ENCODE measurements around the gene SEC61A1.

SEC61A1 gene

GRCh38 chr3:128051837-128052594, at the start of gene SEC61A1:
SEC61A1 (plus strand) TSS chr3:128052437; CDS start chr3:128052553, 116 bp downstream.
- DNase-seq (ENCODE audit: low read depth in 2 of 2): peak; percentile 91

DNA sequence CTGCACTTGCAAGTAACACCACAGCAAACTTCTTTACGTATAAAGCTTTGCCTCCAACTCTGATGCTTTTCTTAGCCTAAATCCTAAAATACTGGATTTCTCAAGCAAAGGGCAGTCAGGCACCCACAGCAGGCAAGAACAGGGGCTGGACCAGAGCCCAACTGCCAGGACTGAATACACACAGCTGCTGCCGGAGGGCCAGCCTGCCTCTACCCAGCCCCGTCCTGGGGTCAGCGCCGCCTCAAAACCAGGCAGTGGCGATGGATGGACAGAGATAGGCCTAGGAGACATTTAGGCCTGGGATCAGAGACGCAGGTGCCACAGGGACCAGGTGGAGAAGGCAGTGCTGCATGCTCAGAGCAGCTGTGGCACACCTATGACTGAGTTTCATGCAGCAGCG, 47.6 kb upstream of the SEC61A1 start:
- no peak for DNase-seq (ENCODE audit: low read depth in 2 of 2)

DNA sequence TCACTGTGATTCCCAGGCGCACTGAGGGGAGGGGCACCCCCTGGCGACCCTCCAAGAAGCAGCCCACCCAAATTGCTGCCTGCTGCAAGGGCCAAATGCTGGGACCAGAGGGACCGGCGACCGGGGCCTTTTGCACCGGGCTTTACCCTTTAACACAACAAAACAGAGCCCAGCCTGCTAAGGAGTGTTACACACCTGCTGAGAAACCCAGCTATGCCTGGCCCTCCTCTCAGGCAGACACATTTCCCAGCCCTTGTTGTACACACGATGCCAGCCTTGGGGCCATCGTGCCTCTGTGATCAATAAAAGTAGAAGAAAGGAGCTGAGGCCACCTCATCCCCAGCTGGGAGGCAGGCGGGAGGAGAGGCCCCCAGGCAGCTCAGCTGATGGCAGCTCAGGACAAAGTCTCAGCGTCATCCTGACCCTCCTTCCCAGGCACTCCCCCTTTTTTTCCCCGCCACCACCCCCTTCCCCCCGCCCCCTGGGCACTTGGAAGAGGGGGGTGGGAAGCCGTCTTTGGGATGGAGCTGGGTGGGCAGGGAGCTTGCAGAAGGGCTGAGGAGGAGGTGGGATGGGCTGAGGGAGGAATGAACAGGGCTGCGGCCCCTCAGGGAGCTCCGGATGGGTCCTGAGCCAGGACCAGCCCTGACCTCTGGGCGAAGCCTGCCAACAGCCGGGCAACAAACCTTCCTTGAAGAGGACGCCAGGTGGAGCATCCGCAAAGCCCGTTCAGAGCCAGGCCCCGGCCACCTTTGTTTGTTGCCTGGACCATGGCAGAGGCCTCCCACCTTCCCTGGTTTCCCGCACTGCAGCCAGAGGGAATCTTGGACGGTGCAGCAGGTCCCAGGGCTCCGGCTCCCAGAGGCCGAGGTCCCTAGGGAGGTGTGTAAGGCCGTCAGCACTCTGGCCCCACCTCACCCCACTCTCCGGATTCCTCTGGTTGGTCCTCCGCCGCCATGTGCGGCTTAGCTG, 45.9 kb upstream of the SEC61A1 start:
- DNase-seq (ENCODE audit: low read depth in 2 of 2): no peak

- DNase-seq (ENCODE audit: low read depth in 2 of 2): no peak
These were observed 45.2 kb upstream of the SEC61A1 start for GRCh38 chr3:128007033-128007424.

- peak; percentile 56 to 63 for DNase-seq (ENCODE audit: low read depth in 2 of 2)
These were observed 42.0 kb upstream of the SEC61A1 start for GRCh38 chr3:128009952-128010846.

GRCh38 chr3:128011140-128011539, 41.1 kb upstream of the SEC61A1 start:
- peak in 1 of 2 experiments; percentile 11 for DNase-seq (ENCODE audit: low read depth in 2 of 2)

DNA sequence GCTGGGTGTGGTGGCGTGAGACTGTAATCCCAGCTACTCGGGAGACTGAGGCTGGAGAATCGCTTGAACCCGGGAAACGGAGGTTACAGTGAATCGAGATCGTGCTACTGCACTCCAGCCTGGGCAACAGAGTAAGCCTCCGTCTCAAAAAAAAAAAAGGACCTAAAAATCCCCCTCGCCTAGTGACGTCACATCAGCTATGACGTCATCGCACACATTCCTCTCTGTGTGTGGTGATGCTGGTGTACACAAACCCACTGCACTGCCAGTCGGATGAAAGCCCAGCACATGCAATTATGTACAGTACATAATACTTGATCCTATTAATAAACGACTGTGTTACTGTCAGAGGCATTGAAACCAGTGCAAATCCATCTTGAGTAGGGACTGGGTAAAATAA, 40.2 kb upstream of the SEC61A1 start:
- DNase-seq (ENCODE audit: low read depth in 2 of 2): no peak

DNA sequence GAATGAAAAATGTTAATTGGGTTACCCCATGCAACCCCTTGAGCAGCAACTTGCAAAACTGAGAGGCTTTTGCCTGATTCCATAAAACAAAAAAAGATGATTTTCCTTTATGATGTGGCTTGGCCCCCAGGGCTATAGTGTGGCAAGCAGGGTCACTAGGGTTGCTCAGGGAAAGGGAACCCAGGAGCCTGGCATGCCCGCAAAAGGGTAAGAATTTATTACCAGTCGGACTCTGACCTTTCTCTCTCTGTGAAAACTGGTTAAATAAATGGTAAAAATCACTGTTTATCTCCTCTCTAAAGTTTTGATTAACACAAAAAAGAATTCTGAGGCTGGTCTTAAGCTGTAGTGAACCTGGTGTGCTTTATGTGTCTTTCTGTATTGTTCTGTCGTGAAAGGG, 37.7 kb upstream of the SEC61A1 start:
- DNase-seq (ENCODE audit: low read depth in 2 of 2): no peak

GRCh38 chr3:128016502-128016901, 35.7 kb upstream of the SEC61A1 start:
- no peak for DNase-seq (ENCODE audit: low read depth in 2 of 2)

GRCh38 chr3:128021768-128022372, 30.4 kb upstream of the SEC61A1 start:
- no peak for DNase-seq (ENCODE audit: low read depth in 2 of 2)

DNA sequence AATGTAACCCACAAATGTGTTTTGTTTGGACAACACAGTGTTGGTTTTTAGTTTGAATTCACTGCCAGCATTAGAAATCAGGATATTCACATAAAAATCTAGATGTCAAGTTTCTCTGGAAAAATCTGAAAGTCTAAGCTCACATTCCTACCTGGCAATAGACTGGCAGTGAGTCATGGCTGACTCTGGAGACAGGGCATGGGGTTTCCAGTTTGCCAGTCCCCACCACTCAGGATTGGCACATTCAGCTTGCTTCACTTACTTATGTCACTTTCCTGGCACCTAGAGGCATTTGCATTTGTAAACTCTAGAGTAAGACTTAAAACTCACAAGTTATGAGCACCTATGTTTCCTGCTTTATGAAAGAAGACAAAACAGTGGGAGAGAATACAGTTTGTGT, 19.1 kb upstream of the SEC61A1 start:
- no peak for DNase-seq (ENCODE audit: low read depth in 2 of 2)

- no peak for DNase-seq (ENCODE audit: low read depth in 2 of 2)
These were observed 16.1 kb upstream of the SEC61A1 start for GRCh38 chr3:128036119-128036518.

DNA sequence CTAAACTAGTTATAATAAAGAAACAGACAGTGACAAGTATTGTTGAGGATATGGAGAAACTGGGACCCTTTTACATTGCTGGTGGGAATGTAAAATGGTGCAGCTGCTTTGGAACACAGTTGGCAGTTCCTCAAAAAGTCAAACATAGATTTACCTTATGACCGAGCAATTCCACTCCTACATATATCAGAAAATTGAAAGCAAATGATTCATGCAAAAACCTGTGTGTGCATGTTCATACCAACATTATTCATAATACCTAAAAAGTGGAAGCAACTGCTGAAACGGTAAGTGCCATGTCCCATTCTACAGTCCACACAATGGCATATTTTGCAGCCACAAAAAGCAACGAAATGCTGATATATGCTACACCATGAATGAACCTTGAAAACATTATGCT, 12.2 kb upstream of the SEC61A1 start:
- DNase-seq (ENCODE audit: low read depth in 2 of 2): no peak

- DNase-seq (ENCODE audit: low read depth in 2 of 2): no peak
These were observed 11.6 kb upstream of the SEC61A1 start for GRCh38 chr3:128040660-128041059.

DNA sequence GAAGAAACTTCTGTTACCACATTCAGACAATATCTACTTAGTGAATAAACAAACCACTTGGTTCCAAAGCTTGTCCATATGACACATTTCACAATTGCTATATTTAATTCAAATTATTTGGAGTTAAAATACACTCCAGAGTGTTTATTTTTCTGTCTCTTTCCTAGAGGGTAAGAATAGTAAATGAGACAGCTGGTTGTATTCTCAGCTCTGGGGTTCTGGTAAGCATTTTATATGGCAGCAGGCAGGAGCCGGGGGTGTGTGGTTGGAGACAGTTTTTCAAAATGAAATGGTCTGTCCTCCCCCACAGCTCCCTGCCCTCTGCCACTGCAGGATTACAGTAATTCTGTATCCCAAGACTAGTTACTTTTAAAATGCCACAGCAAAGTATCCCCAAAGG, 10.9 kb upstream of the SEC61A1 start:
- no peak for DNase-seq (ENCODE audit: low read depth in 2 of 2)

GRCh38 chr3:128050597-128050996, 1.6 kb upstream of the SEC61A1 start:
- DNase-seq (ENCODE audit: low read depth in 2 of 2): no peak

DNA sequence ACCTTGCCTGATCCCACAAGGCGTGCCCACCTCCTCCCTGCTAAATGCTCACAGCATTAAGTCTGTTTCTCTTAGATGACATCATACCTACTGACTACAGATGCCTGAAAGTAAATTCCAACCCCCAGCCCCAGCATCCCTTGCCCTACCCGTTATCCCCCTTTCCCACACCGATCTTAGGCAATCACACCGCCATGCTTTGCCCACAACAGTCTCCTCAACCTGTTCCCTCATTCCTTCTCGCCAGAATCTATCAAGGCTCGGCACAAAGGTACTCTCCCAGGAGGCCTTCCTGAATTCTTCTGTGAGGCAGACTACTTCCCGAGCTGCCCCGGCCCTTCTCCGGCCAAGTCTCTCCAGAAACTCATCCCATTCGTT, 789 bp upstream of the SEC61A1 start:
- no peak for DNase-seq (ENCODE audit: low read depth in 2 of 2)

- DNase-seq (ENCODE audit: low read depth in 2 of 2): no peak
These were observed 536 bp downstream of the SEC61A1 start for GRCh38 chr3:128052595-128053351.

GRCh38 chr3:128053614-128054013, 1.4 kb downstream of the SEC61A1 start:
- DNase-seq (ENCODE audit: low read depth in 2 of 2): no peak

GRCh38 chr3:128054367-128054766, 2.1 kb downstream of the SEC61A1 start:
- DNase-seq (ENCODE audit: low read depth in 2 of 2): no peak

GRCh38 chr3:128056258-128056657, 4.0 kb downstream of the SEC61A1 start:
- no peak for DNase-seq (ENCODE audit: low read depth in 2 of 2)
